Measurements from ENCODE around the gene LY6G6D. TPM values are rescaled to one million over a fixed set of nuclear protein-coding genes. Genes with fewer than 3 reads are reported as not detected.

The LY6G6D gene
- total and polyA plus RNA-seq, 5 donors from 2014 or later, result not detected

GRCh38 chr6:31736021-31736767, 21.0 kb downstream of the LY6G6D start, which contains the start of gene CLIC1:
TSS of gene CLIC1 (minus strand) at chr6:31736530. CDS start at chr6:31736300, 230 bp downstream.
- Mint-ChIP-seq H3K9me3 (no peaks in the 10 kb centered on the region), H3K27me3 (no peaks in the 10 kb centered on the region), H3K4me3 (peak within 1 kb of the TSS; percentile 97 to 99 (median 98)), H3K36me3 (peaks cover 18% of the 10 kb centered on the region), H3K27ac (peak within 1 kb of the TSS; percentile 89 to 95 (median 94)), H3K4me1 (peaks cover 18 to 89% (median 50%) of the 10 kb centered on the region in 4 donors)
- Histone ChIP-seq H3K9me3 (ENCODE audit: control insufficient read depth in 2 of 2, low read length in 2 of 2) (no peaks in the 10 kb centered on the region), H3K4me3 (ENCODE audit: low read depth, low read length) (peak within 1 kb of the TSS; percentile 93), H3K27ac (ENCODE audit: insufficient read depth, low read length, poor library complexity, severe bottlenecking) (peak within 1 kb of the TSS; percentile 91), H3K4me1 (ENCODE audit: control insufficient read depth, insufficient read depth, low read length, poor library complexity, severe bottlenecking) (peaks cover 69% of the 10 kb centered on the region), H3K36me3 (ENCODE audit: control insufficient read depth, insufficient read depth, low read length) (peaks cover 28% of the 10 kb centered on the region), H3K27me3 (ENCODE audit: control insufficient read depth, insufficient read depth, low read length) (no peaks in the 10 kb centered on the region)
- DNase-seq, result peak; percentile 46 to 78 (median 71)
- ATAC-seq (ENCODE audit: low read depth in 2 of 2), result peak; percentile 4 to 13

DNA sequence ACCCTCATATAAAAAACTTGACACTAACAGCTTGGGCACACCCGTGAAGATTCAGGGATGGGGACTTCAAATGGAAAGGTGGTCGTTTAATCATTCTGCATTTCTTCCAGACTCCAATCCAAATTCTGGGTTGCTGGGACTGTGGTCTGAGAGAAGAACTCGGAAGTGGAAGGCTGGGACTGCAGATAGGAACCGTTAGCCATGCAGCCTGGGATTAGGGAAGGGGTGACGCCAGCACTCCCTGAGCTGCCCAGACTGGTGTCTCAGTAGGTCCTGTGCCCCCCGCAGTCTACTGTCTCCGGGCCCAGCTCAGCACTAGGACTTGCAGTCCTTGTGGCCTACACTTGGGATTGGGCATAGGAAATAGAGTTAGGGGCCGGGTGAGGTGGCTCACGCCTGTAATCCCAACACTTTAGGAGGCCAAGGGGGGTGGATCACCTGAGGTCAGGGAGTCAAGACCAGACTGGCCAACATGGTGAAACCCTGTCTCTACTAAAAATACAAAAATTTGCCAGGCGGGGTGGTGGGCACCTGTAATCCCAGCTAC, 21.7 kb downstream of the LY6G6D start:
- peak overlapping the region; percentile 93 for H3K4me3 ChIP-seq (ENCODE audit: low read depth, low read length)
- peak overlapping the region; percentile 91 for H3K27ac ChIP-seq (ENCODE audit: insufficient read depth, low read length, poor library complexity, severe bottlenecking)
- no peaks in the 10 kb centered on the region for H3K27me3 Mint-ChIP-seq
- H3K4me1 ChIP-seq (ENCODE audit: control insufficient read depth, insufficient read depth, low read length, poor library complexity, severe bottlenecking), result peaks cover 69% of the 10 kb centered on the region
- H3K36me3 ChIP-seq (ENCODE audit: control insufficient read depth, insufficient read depth, low read length), result peaks cover 22% of the 10 kb centered on the region
- peaks cover 14% of the 10 kb centered on the region for H3K36me3 Mint-ChIP-seq
- H3K4me3 Mint-ChIP-seq, result peak overlapping the region; percentile 97 to 99 (median 98)
- ATAC-seq (ENCODE audit: low read depth in 2 of 2) (no peak), DNase-seq (no peak)
- no peaks in the 10 kb centered on the region for H3K27me3 ChIP-seq (ENCODE audit: control insufficient read depth, insufficient read depth, low read length)
- H3K4me1 Mint-ChIP-seq, result peaks cover 18 to 85% (median 50%) of the 10 kb centered on the region in 4 donors
- no peaks in the 10 kb centered on the region for H3K9me3 ChIP-seq (ENCODE audit: control insufficient read depth in 2 of 2, low read length in 2 of 2)
- no peaks in the 10 kb centered on the region for H3K9me3 Mint-ChIP-seq
- peak overlapping the region; percentile 89 to 95 (median 94) for H3K27ac Mint-ChIP-seq

DNA sequence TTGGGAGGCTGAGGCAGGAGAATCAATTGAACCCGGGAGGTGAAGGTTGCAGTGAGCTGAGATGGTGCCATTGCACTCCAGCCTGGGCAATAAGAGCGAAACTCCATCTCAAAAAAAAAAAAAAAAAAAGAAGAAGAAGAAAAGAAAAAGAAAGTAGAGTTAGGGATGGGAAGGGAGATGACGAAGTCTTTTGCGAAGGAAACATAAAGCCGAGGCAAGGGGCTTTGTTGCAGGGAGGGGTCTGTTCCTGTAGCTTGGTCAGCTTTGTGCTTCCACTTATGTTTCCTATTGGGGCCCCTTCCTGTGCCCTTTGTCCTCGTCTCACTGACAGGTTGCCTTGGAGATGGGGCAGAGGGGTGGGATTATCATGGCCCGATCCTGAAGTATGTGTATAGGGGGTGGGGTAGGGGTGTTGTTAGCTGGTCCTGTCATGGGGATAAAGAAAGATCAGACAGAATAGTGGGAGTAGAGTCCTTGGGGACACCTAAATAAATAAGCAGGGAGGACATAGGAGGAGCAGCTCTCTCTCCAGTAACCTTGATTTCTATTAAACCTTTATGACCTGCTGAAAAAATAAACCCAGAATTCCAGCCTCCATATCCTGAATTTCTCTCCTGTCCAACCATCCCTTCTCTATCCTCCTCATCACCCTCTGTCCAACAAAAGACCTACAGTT, 22.3 kb downstream of the LY6G6D start:
- ATAC-seq (ENCODE audit: low read depth in 2 of 2) (no peak), DNase-seq (no peak)
- Mint-ChIP-seq H3K4me3 (peak overlapping the region; percentile 97 to 99 (median 98)), H3K27ac (peak overlapping the region; percentile 89 to 95 (median 94)), H3K36me3 (peaks cover 9% of the 10 kb centered on the region), H3K27me3 (no peaks in the 10 kb centered on the region), H3K9me3 (no peaks in the 10 kb centered on the region), H3K4me1 (peaks cover 18 to 81% (median 49%) of the 10 kb centered on the region in 4 donors)
- Histone ChIP-seq H3K4me1 (ENCODE audit: control insufficient read depth, insufficient read depth, low read length, poor library complexity, severe bottlenecking) (peaks cover 69% of the 10 kb centered on the region), H3K36me3 (ENCODE audit: control insufficient read depth, insufficient read depth, low read length) (peaks cover 18% of the 10 kb centered on the region), H3K9me3 (ENCODE audit: control insufficient read depth in 2 of 2, low read length in 2 of 2) (no peaks in the 10 kb centered on the region), H3K4me3 (ENCODE audit: low read depth, low read length) (peak overlapping the region; percentile 93), H3K27ac (ENCODE audit: insufficient read depth, low read length, poor library complexity, severe bottlenecking) (peak overlapping the region; percentile 91), H3K27me3 (ENCODE audit: control insufficient read depth, insufficient read depth, low read length) (no peaks in the 10 kb centered on the region)

DNA sequence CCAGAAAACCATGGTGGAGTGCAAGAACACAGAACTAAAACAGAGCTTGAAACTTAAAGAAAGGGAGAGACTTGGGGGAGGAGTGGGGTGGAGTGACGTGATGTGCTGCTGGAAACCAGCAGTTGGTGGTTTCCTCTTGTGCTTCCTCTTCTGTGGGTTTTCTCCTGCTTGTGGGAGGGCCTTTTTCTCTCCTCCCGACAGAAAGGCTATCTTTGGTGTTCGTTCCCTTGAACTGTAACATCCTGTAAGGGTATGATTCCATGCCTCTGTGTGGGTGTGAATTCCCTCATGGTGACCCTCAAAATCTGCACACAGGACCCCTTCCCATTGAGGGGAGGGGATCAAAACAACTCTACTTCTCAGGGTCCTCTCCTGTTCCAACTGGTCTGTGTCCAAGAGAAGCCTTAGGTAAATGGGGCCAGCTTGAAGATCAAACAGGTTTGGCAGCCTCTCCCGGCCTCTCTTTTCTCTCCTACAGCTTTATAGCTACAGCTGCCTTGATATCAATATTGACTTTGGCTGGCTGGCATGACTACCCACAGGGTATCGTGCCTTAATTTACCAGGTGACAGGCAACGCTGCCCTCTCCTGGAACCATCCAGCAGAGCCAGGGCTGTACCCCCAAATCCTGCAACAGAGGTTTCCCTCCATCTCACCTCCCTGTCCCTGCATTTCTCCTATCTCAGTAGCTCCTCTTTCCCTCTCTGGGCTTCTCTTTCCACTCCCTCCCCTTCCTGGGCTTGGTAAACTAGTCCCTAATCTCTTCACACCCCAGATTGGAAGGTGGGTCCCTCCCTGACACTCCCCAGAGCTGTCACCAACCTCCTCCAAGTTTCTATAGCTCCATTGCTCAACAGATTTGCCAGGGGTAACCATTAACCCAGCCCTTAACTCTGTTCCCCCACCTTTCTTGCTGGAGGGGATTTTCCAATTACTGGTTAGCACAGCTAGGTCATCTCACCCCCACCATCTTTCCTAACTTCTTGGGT, 23.1 kb downstream of the LY6G6D start:
- Mint-ChIP-seq H3K9me3 (no peaks in the 10 kb centered on the region), H3K27me3 (no peaks in the 10 kb centered on the region), H3K4me3 (peak overlapping the region; percentile 97 to 99 (median 98)), H3K36me3 (peaks cover 6% of the 10 kb centered on the region), H3K27ac (peak overlapping the region; percentile 89 to 95 (median 94)), H3K4me1 (peaks cover 18 to 77% (median 46%) of the 10 kb centered on the region in 4 donors)
- Histone ChIP-seq H3K9me3 (ENCODE audit: control insufficient read depth in 2 of 2, low read length in 2 of 2) (no peaks in the 10 kb centered on the region), H3K27ac (ENCODE audit: insufficient read depth, low read length, poor library complexity, severe bottlenecking) (peak overlapping the region; percentile 91), H3K36me3 (ENCODE audit: control insufficient read depth, insufficient read depth, low read length) (peaks cover 12% of the 10 kb centered on the region), H3K27me3 (ENCODE audit: control insufficient read depth, insufficient read depth, low read length) (no peaks in the 10 kb centered on the region), H3K4me3 (ENCODE audit: low read depth, low read length) (peak overlapping the region; percentile 80), H3K4me1 (ENCODE audit: control insufficient read depth, insufficient read depth, low read length, poor library complexity, severe bottlenecking) (peaks cover 69% of the 10 kb centered on the region)
- ATAC-seq (ENCODE audit: low read depth in 2 of 2) (peak in 1 of 2 donors; percentile 26), DNase-seq (peak; percentile 65 to 88 (median 76))

- H3K27ac Mint-ChIP-seq, result peak within 1 kb of the TSS; percentile 94 to 98 (median 95)
- no peaks in the 10 kb centered on the region for H3K9me3 ChIP-seq (ENCODE audit: control insufficient read depth in 2 of 2, low read length in 2 of 2)
- no peaks in the 10 kb centered on the region for H3K27me3 ChIP-seq (ENCODE audit: control insufficient read depth, insufficient read depth, low read length)
- no peaks in the 10 kb centered on the region for H3K36me3 Mint-ChIP-seq
- no peaks in the 10 kb centered on the region for H3K27me3 Mint-ChIP-seq
- H3K27ac ChIP-seq (ENCODE audit: insufficient read depth, low read length, poor library complexity, severe bottlenecking), result peak within 1 kb of the TSS; percentile 91
- peak within 1 kb of the TSS; percentile 97 to 99 (median 98) for H3K4me3 Mint-ChIP-seq
- H3K4me3 ChIP-seq (ENCODE audit: low read depth, low read length), result peak within 1 kb of the TSS; percentile 75
- peaks cover 18 to 62% (median 40%) of the 10 kb centered on the region in 4 donors for H3K4me1 Mint-ChIP-seq
- DNase-seq (peak; percentile 94 to 98 (median 94)), ATAC-seq (ENCODE audit: low read depth in 2 of 2) (peak; percentile 92 to 93)
- peaks cover 2% of the 10 kb centered on the region for H3K36me3 ChIP-seq (ENCODE audit: control insufficient read depth, insufficient read depth, low read length)
- no peaks in the 10 kb centered on the region for H3K9me3 Mint-ChIP-seq
- peaks cover 54% of the 10 kb centered on the region for H3K4me1 ChIP-seq (ENCODE audit: control insufficient read depth, insufficient read depth, low read length, poor library complexity, severe bottlenecking)
Observed at GRCh38 chr6:31739639-31740396, 24.7 kb downstream of the LY6G6D start, which contains the start of gene MSH5. TSS of gene MSH5 (plus strand) at chr6:31740005. CDS start at chr6:31740467, 462 bp downstream.

DNA sequence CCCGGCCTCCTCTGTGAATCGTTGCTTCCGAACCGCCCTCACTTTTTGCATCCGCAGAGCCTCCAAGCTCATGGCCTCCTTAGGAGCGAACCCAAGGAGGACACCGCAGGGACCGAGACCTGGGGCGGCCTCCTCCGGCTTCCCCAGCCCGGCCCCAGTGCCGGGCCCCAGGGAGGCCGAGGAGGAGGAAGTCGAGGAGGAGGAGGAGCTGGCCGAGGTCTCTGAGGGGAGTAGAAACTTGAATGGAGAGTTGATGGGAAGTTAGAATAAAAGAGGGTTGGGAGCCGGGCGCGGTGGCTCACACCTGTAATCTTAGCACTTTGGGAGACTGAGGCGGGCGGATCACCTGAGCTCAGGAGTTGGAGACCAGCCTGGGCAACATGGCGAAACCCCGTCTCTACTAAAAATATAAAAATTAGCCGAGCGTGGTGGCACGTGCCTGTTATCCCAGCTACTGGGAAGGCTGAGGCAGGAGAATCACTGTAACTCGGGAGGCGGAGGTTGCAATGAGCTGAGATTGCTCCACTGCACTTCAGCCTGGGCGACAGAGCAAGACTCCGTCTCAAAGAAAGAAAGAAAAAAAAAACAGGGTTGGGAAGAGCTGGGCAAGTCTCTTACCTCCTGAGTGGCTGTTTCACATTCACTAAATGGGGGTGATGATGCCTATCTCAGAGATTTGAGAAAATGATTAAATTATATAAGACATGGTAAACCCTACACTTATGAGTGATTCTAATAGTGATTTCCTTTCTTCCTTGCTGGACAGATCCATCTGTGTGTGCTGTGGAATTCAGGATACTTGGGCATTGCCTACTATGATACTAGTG, 25.5 kb downstream of the LY6G6D start:
- H3K27me3 ChIP-seq (ENCODE audit: control insufficient read depth, insufficient read depth, low read length), result no peaks in the 10 kb centered on the region
- H3K9me3 ChIP-seq (ENCODE audit: control insufficient read depth in 2 of 2, low read length in 2 of 2), result no peaks in the 10 kb centered on the region
- Mint-ChIP-seq H3K4me3 (peak overlapping the region; percentile 97 to 99 (median 98)), H3K27ac (peak overlapping the region; percentile 58 to 98 (median 94)), H3K36me3 (no peaks in the 10 kb centered on the region), H3K4me1 (peaks cover 18 to 54% (median 38%) of the 10 kb centered on the region in 4 donors), H3K27me3 (no peaks in the 10 kb centered on the region), H3K9me3 (no peaks in the 10 kb centered on the region)
- ATAC-seq (ENCODE audit: low read depth in 2 of 2) (no peak), DNase-seq (no peak)
- peaks cover 48% of the 10 kb centered on the region for H3K4me1 ChIP-seq (ENCODE audit: control insufficient read depth, insufficient read depth, low read length, poor library complexity, severe bottlenecking)
- peak overlapping the region; percentile 91 for H3K27ac ChIP-seq (ENCODE audit: insufficient read depth, low read length, poor library complexity, severe bottlenecking)
- peak overlapping the region; percentile 75 for H3K4me3 ChIP-seq (ENCODE audit: low read depth, low read length)
- H3K36me3 ChIP-seq (ENCODE audit: control insufficient read depth, insufficient read depth, low read length), result peaks cover 2% of the 10 kb centered on the region

Measured in CD4-positive, CD25-positive, alpha-beta regulatory T cell (primary cell).